Esophagus muscularis mucosa (tissue), 4 donors: Measurements from ENCODE around the gene ANOS1. TPM values are rescaled to one million over a fixed set of nuclear protein-coding genes. Genes with fewer than 3 reads are reported as not detected.

ENCODE experiments used
- DNase-seq: peaks from one replicate; pipeline ENCODE4 v3.0.0-alpha.2; 2017; ENCODE audit errors: extremely low spot score
- H3K27ac ChIP-seq, 4 donors: fragments of 200-600 bp; sonication (generic); replicated peaks in 1 of 4; 1 replicate in 3 of 4; 2 replicates in 1 of 4; pipeline ENCODE4 v1.5.1; 2016 to 2019; ENCODE audit warnings: mild to moderate bottlenecking in 1 of 4
- H3K27me3 ChIP-seq, 4 donors: fragments of 200-600 bp; sonication (generic); one replicate each; pipeline versions ENCODE4 v1.5.1 to v1.6.0; 2016 to 2019
- H3K36me3 ChIP-seq, 4 donors: fragments of 200-600 bp; sonication (generic); one replicate each; pipeline ENCODE4 v1.5.1; 2016 to 2019
- H3K4me1 ChIP-seq, 4 donors: fragments of 200-600 bp; sonication (generic); one replicate each; pipeline ENCODE4 v1.5.1; 2016 to 2019
- H3K4me3 ChIP-seq, 4 donors: fragments of 200-600 bp; sonication (generic); 1 replicate in 2 of 4; 2 replicates in 2 of 4; pipeline ENCODE4 v1.5.1; 2016 to 2019; ENCODE audit warnings: mild to moderate bottlenecking in 4 of 4, moderate library complexity in 1 of 4
- H3K9me3 ChIP-seq, 4 donors: fragments of 200-600 bp; sonication (generic); 1 replicate in 3 of 4; 2 replicates in 1 of 4; pipeline ENCODE4 v1.5.1; 2016 to 2019
- CTCF ChIP-seq, 3 experiments: fragments of 200-600 bp in 2 of 3; fragments of 450-650 bp in 1 of 3; sonication (generic) in 2 of 3; IDR thresholded peaks; one replicate each; pipeline ENCODE4 v1.5.1; 2017 to 2019; ENCODE audit warnings: antibody characterized with exemption in 3 of 3, mild to moderate bottlenecking in 2 of 3, moderate library complexity in 1 of 3
- EP300 ChIP-seq: sonication (generic); formaldehyde crosslinking; IDR thresholded peaks from one replicate; pipeline ENCODE4 v1.6.1; 2017; ENCODE audit warnings: antibody characterized with exemption
- POLR2A ChIP-seq: fragments of 450-650 bp; IDR thresholded peaks from one replicate; pipeline ENCODE4 v1.6.1; 2017; ENCODE audit warnings: antibody characterized with exemption, moderate library complexity, mild to moderate bottlenecking, low read depth
- POLR2AphosphoS5 ChIP-seq, 2 donors: sonication (generic); formaldehyde crosslinking; IDR thresholded peaks; one replicate each; pipeline ENCODE4 v1.6.1; 2017; ENCODE audit warnings: antibody characterized with exemption in 2 of 2
- WGBS: methylation state at CpG from one replicate; pipeline ENCODE4 v1.1.5; 2018; 5-methylcytosine and 5-hydroxymethylcytosine counted together
- intact Hi-C: fragments of 100-400 bp; cut with DNase I; formaldehyde crosslinking; loops from one replicate; pipeline ENCODE4 v1.15.1; 2023
- total RNA-seq, 4 donors: library from RNA; depleted of rRNA; stranded (reverse); fragments of >200 nt; gene quantifications; one replicate each; pipeline versions ENCODE4 v1.1.0 to v1.2.1, GENCODE V29; 2016

ANOS1 gene
- total RNA-seq, 4 donors from 2014 or later, result 2.0 to 3.7 (median 2.4) TPM

- Histone ChIP-seq H3K4me3 (no peak overlapping the region), H3K27ac (no peak overlapping the region), H3K36me3 (no peaks in the 10 kb centered on the region), H3K4me1 (no peaks in the 10 kb centered on the region), H3K27me3 (no peaks in the 10 kb centered on the region), H3K9me3 (no peaks in the 10 kb centered on the region)
- no peak for DNase-seq
- TF ChIP-seq EP300 (no peak), POLR2A (no peak), POLR2AphosphoS5 (IDR thresholded peaks at IDR 0.05) (no peak), CTCF (IDR thresholded peaks at IDR 0.05) (no peak)
- intact Hi-C loops, result no loop called here
These were observed 23.9 kb upstream of the ANOS1 start for GRCh38 chrX:8755813-8756212.

- intact Hi-C loops, result no loop called here
- H3K27me3 ChIP-seq, result no peaks in the 10 kb centered on the region
These were observed 23.2 kb upstream of the ANOS1 start for GRCh38 chrX:8755116-8755515.

GRCh38 chrX:8749697-8750096 is 17.8 kb upstream of the ANOS1 start:
- intact Hi-C loops, result loop anchor here (5.0 kb wide), 1 partner anchor 963 kb away; no protein-coding TSS in a partner anchor
- no peak overlapping the region for H3K4me3 ChIP-seq
- no peak overlapping the region for H3K27ac ChIP-seq
- TF ChIP-seq POLR2A (no peak), CTCF (IDR thresholded peaks at IDR 0.05) (no peak), EP300 (no peak), POLR2AphosphoS5 (IDR thresholded peaks at IDR 0.05) (no peak)
- no peaks in the 10 kb centered on the region for H3K4me1 ChIP-seq
- H3K9me3 ChIP-seq, result no peaks in the 10 kb centered on the region
- DNase-seq, result no peak
- no peaks in the 10 kb centered on the region for H3K36me3 ChIP-seq
- no peaks in the 10 kb centered on the region for H3K27me3 ChIP-seq

More at GRCh38 chrX:8755116-8755515, 23.2 kb upstream of the ANOS1 start:
- no peak for TF ChIP-seq EP300
- TF ChIP-seq CTCF (IDR thresholded peaks at IDR 0.05), result no peak
- TF ChIP-seq POLR2A, result no peak
- TF ChIP-seq POLR2AphosphoS5 (IDR thresholded peaks at IDR 0.05), result no peak
- Histone ChIP-seq H3K36me3 (no peaks in the 10 kb centered on the region), H3K9me3 (no peaks in the 10 kb centered on the region), H3K27ac (no peak overlapping the region), H3K4me1 (no peaks in the 10 kb centered on the region), H3K4me3 (no peak overlapping the region)
- 69% methylated on average over 4 of the region's 4 CpGs for WGBS
- no peak for DNase-seq

GRCh38 chrX:8748855-8749254 is 16.9 kb upstream of the ANOS1 start:
- TF ChIP-seq CTCF (IDR thresholded peaks at IDR 0.05), result peak; percentile 33 to 62 (median 45)
- no peak for TF ChIP-seq POLR2AphosphoS5 (IDR thresholded peaks at IDR 0.05)
- 10% methylated on average over 6 of the region's 6 CpGs for WGBS

GRCh38 chrX:8743126-8743732 is 11.3 kb upstream of the ANOS1 start:
- TF ChIP-seq CTCF (IDR thresholded peaks at IDR 0.05) (peak; percentile 57 to 66 (median 60)), EP300 (no peak)
- no peaks in the 10 kb centered on the region for H3K9me3 ChIP-seq
- 76% methylated on average over 11 of the region's 11 CpGs for WGBS
- intact Hi-C loops, result no loop called here
- DNase-seq, result no peak
- H3K4me1 ChIP-seq, result no peaks in the 10 kb centered on the region
- no peak overlapping the region for H3K27ac ChIP-seq
- H3K27me3 ChIP-seq, result no peaks in the 10 kb centered on the region
- no peak overlapping the region for H3K4me3 ChIP-seq
- no peaks in the 10 kb centered on the region for H3K36me3 ChIP-seq

More at GRCh38 chrX:8748855-8749254, 16.9 kb upstream of the ANOS1 start:
- H3K27me3 ChIP-seq, result no peaks in the 10 kb centered on the region
- H3K27ac ChIP-seq, result no peak overlapping the region
- intact Hi-C loops, result loop anchor here (5.0 kb wide), 1 partner anchor 963 kb away; no protein-coding TSS in a partner anchor
- no peaks in the 10 kb centered on the region for H3K36me3 ChIP-seq
- H3K4me3 ChIP-seq, result no peak overlapping the region
- no peaks in the 10 kb centered on the region for H3K9me3 ChIP-seq
- no peak for DNase-seq
- H3K4me1 ChIP-seq, result no peaks in the 10 kb centered on the region
